HepG2 (cell line): Measurements from ENCODE around the gene TRMT112. TPM values are rescaled to one million over a fixed set of nuclear protein-coding genes. Genes with fewer than 3 reads are reported as not detected.
A peak's percentile ranks its signal among the peaks of the same experiment; 100 is the strongest.

ENCODE experiments used
- ATM ChIP-seq: fragments of 450-650 bp; IDR thresholded peaks from 2 replicates; pipeline ENCODE4 v1.7.1; 2017; ENCODE audit warnings: mild to moderate bottlenecking, borderline replicate concordance
- CHD2 ChIP-seq: IDR thresholded peaks from 2 replicates; pipeline ENCODE4 v1.6.1; 2011; ENCODE audit warnings: low read depth, low read length, improper control_type of control experiment
- FOSL2 ChIP-seq: sonication (generic); formaldehyde crosslinking; IDR thresholded peaks from 2 replicates; pipeline ENCODE4 v1.4.0; 2020; ENCODE audit warnings: missing genetic modification reagents
- GATAD2A ChIP-seq: IDR thresholded peaks from 2 replicates; pipeline ENCODE4 v1.6.1; 2016
- GLI4 ChIP-seq: sonication (generic); formaldehyde crosslinking; IDR thresholded peaks from 2 replicates; pipeline ENCODE4 v1.5.1; 2020; ENCODE audit warnings: missing genetic modification reagents, mild to moderate bottlenecking, moderate library complexity, borderline replicate concordance
- KDM4B ChIP-seq: sonication (generic); formaldehyde crosslinking; IDR thresholded peaks from 2 replicates; pipeline ENCODE4 v1.4.0; 2020; ENCODE audit warnings: missing genetic modification reagents
- KLF16 ChIP-seq, 2 experiments: sonication (generic) in 1 of 2; formaldehyde crosslinking in 1 of 2; IDR thresholded peaks; 2 replicates each; pipeline versions ENCODE4 v1.6.1 to v1.8.0; 2016 to 2023; ENCODE audit warnings: missing genetic modification reagents in 2 of 2, missing compliant biosample characterization in 1 of 2
- MATR3 ChIP-seq: sonication (generic); formaldehyde crosslinking; IDR thresholded peaks from 2 replicates; pipeline ENCODE4 v1.4.0; 2020; ENCODE audit warnings: missing genetic modification reagents
- NFE2L1 ChIP-seq: sonication (generic); formaldehyde crosslinking; IDR thresholded peaks from 2 replicates; pipeline ENCODE4 v1.4.0; 2020; ENCODE audit warnings: missing genetic modification reagents, mild to moderate bottlenecking, borderline replicate concordance
- NPAS2 ChIP-seq: sonication (generic); formaldehyde crosslinking; IDR thresholded peaks from 2 replicates; pipeline ENCODE4 v1.8.0; 2022; ENCODE audit warnings: mild to moderate bottlenecking, missing genetic modification reagents, borderline replicate concordance
- THAP11 ChIP-seq: IDR thresholded peaks from 2 replicates; pipeline ENCODE4 v1.6.1; 2016; ENCODE audit warnings: missing biosample characterization, missing genetic modification reagents
- ZBTB44 ChIP-seq: sonication (generic); formaldehyde crosslinking; IDR thresholded peaks from 2 replicates; pipeline ENCODE4 v1.4.0; 2020; ENCODE audit warnings: missing genetic modification reagents
- ZNF383 ChIP-seq: sonication (generic); formaldehyde crosslinking; IDR thresholded peaks from 2 replicates; pipeline ENCODE4 v1.4.0; 2020; ENCODE audit warnings: missing genetic modification reagents, mild to moderate bottlenecking, borderline replicate concordance
- ZNF704 ChIP-seq: sonication (generic); formaldehyde crosslinking; IDR thresholded peaks from 2 replicates; pipeline ENCODE4 v1.8.1; 2023; ENCODE audit warnings: mild to moderate bottlenecking, inconsistent platforms, moderate library complexity, missing genetic modification reagents, borderline replicate concordance
- ZNF788 ChIP-seq: sonication (generic); formaldehyde crosslinking; IDR thresholded peaks from 2 replicates; pipeline ENCODE4 v1.5.0; 2020; ENCODE audit warnings: mild to moderate bottlenecking, missing genetic modification reagents, borderline replicate concordance
- polyA plus RNA-seq, 8 experiments: library from polyadenylated mRNA; depleted of rRNA in 3 of 8; stranded (reverse) in 7 of 8; unstranded in 1 of 8; fragments of >200 nt; fragmentation: Illumina TruSeq in 4 of 8; extraction: Trizol in 4 of 8; gene quantifications; 2 replicates each; pipeline versions ENCODE4 v1.2.1 to v1.2.3, GENCODE V29; 2011 to 2016; ENCODE audit warnings: low read depth in 4 of 8, missing spikeins in 1 of 8, mixed read lengths in 1 of 8; ENCODE audit not compliant: insufficient read depth in 1 of 8
- total RNA-seq, 5 experiments: library from RNA; depleted of rRNA; stranded (reverse); fragments of >200 nt; fragmentation: Illumina TruSeq; extraction: Trizol; gene quantifications; 2 replicates each; pipeline ENCODE4 v1.2.3, GENCODE V29; 2016; ENCODE audit warnings: low read depth in 1 of 5
- TF ChIP-seq, protein P1 (sequence below): sonication (generic); formaldehyde crosslinking; IDR thresholded peaks from 2 replicates; pipeline ENCODE4 v1.5.1; 2020; ENCODE audit warnings: missing genetic modification reagents, mild to moderate bottlenecking, borderline replicate concordance
- TF ChIP-seq, protein P2 (sequence below): sonication (generic); formaldehyde crosslinking; IDR thresholded peaks from 2 replicates; pipeline ENCODE4 v1.4.0; 2020; ENCODE audit warnings: missing genetic modification reagents, low read depth, mild to moderate bottlenecking, borderline replicate concordance
- TF ChIP-seq, protein P3 (sequence below): IDR thresholded peaks from 2 replicates; pipeline ENCODE4 v1.4.0; 2020; ENCODE audit warnings: mild to moderate bottlenecking, missing genetic modification reagents

The TRMT112 gene
- total and polyA plus RNA-seq, 2 of the 13 experiments (the other 11 are each of a cell fraction or from before 2014, with no cell fraction given), result 186 to 409 TPM

- TF ChIP-seq, protein P1, sequence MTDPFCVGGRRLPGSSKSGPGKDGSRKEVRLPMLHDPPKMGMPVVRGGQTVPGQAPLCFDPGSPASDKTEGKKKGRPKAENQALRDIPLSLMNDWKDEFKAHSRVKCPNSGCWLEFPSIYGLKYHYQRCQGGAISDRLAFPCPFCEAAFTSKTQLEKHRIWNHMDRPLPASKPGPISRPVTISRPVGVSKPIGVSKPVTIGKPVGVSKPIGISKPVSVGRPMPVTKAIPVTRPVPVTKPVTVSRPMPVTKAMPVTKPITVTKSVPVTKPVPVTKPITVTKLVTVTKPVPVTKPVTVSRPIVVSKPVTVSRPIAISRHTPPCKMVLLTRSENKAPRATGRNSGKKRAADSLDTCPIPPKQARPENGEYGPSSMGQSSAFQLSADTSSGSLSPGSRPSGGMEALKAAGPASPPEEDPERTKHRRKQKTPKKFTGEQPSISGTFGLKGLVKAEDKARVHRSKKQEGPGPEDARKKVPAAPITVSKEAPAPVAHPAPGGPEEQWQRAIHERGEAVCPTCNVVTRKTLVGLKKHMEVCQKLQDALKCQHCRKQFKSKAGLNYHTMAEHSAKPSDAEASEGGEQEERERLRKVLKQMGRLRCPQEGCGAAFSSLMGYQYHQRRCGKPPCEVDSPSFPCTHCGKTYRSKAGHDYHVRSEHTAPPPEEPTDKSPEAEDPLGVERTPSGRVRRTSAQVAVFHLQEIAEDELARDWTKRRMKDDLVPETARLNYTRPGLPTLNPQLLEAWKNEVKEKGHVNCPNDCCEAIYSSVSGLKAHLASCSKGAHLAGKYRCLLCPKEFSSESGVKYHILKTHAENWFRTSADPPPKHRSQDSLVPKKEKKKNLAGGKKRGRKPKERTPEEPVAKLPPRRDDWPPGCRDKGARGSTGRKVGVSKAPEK (CRISPR knock-in tag), result no peak
- no peak for TF ChIP-seq GLI4 (CRISPR knock-in tag)
- TF ChIP-seq ATM, result no peak
- TF ChIP-seq, protein P2, sequence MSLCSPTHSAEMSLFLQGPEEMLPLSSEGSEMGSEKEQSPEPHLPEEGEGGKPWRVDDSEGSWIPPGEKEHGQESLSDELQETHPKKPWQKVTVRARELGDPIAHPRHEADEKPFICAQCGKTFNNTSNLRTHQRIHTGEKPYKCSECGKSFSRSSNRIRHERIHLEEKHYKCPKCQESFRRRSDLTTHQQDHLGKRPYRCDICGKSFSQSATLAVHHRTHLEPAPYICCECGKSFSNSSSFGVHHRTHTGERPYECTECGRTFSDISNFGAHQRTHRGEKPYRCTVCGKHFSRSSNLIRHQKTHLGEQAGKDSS (CRISPR knock-in tag), result 0 out of 2 replicates have a peak, but pooled peaks have one; percentile 50
- no peak for TF ChIP-seq NPAS2 (CRISPR knock-in tag)
- 0 out of 2 replicates have a peak, but pooled peaks have one; percentile 39 for TF ChIP-seq GATAD2A (CRISPR knock-in tag)
- TF ChIP-seq KLF16 (CRISPR knock-in tag; IDR thresholded peaks at IDR 0.05), result no peak
- TF ChIP-seq, protein P3, sequence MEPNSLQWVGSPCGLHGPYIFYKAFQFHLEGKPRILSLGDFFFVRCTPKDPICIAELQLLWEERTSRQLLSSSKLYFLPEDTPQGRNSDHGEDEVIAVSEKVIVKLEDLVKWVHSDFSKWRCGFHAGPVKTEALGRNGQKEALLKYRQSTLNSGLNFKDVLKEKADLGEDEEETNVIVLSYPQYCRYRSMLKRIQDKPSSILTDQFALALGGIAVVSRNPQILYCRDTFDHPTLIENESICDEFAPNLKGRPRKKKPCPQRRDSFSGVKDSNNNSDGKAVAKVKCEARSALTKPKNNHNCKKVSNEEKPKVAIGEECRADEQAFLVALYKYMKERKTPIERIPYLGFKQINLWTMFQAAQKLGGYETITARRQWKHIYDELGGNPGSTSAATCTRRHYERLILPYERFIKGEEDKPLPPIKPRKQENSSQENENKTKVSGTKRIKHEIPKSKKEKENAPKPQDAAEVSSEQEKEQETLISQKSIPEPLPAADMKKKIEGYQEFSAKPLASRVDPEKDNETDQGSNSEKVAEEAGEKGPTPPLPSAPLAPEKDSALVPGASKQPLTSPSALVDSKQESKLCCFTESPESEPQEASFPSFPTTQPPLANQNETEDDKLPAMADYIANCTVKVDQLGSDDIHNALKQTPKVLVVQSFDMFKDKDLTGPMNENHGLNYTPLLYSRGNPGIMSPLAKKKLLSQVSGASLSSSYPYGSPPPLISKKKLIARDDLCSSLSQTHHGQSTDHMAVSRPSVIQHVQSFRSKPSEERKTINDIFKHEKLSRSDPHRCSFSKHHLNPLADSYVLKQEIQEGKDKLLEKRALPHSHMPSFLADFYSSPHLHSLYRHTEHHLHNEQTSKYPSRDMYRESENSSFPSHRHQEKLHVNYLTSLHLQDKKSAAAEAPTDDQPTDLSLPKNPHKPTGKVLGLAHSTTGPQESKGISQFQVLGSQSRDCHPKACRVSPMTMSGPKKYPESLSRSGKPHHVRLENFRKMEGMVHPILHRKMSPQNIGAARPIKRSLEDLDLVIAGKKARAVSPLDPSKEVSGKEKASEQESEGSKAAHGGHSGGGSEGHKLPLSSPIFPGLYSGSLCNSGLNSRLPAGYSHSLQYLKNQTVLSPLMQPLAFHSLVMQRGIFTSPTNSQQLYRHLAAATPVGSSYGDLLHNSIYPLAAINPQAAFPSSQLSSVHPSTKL (CRISPR knock-in tag), result peak; percentile 41; the same call in 1 of the 2 replicates
- TF ChIP-seq THAP11 (CRISPR knock-in tag), result peak; percentile 39; the same call in 1 of the 2 replicates
- TF ChIP-seq ZNF788 (CRISPR knock-in tag), result peak; percentile 41; the same call in 1 of the 2 replicates
- 0 out of 2 replicates have a peak, but pooled peaks have one; percentile 11 for TF ChIP-seq ZBTB44
- no peak for TF ChIP-seq ZNF704 (CRISPR knock-in tag)
- no peak for TF ChIP-seq KDM4B (CRISPR knock-in tag)
- TF ChIP-seq MATR3 (CRISPR knock-in tag), result no peak
- TF ChIP-seq NFE2L1, result no peak
- no peak for TF ChIP-seq ZNF383 (CRISPR knock-in tag)
- TF ChIP-seq FOSL2 (CRISPR knock-in tag), result peak; percentile 64; the same call in 1 of the 2 replicates
- TF ChIP-seq CHD2, result no peak
Observed at GRCh38 chr11:64331569-64332371, 14.4 kb upstream of the TRMT112 start (continued).
